ENCODE data around the gene C1QTNF3.
"Not testable (repeated sequence)": the region's sequence is repeated elsewhere in the genome, so short reads cannot be mapped to it uniquely, and the experiment has no call there.

Gene C1QTNF3

GRCh38 chr5:34017254-34017653, 25.8 kb downstream of the C1QTNF3 start:
- DNase-seq, result no peak

GRCh38 chr5:34016750-34017149, 26.3 kb downstream of the C1QTNF3 start:
- DNase-seq, result no peak

GRCh38 chr5:34016222-34016621, 26.8 kb downstream of the C1QTNF3 start:
- no peak for DNase-seq

GRCh38 chr5:34015120-34015822, 27.7 kb downstream of the C1QTNF3 start:
- no peak for DNase-seq

GRCh38 chr5:34014626-34015025, 28.4 kb downstream of the C1QTNF3 start:
- DNase-seq, result no peak

GRCh38 chr5:34013547-34013946, 29.5 kb downstream of the C1QTNF3 start:
- no peak for DNase-seq

GRCh38 chr5:34012791-34013190, 30.2 kb downstream of the C1QTNF3 start:
- no peak for DNase-seq

- DNase-seq, result no peak
Measured at GRCh38 chr5:34011536-34011935, 31.5 kb downstream of the C1QTNF3 start.

- not testable (repeated sequence) for DNase-seq
Measured at GRCh38 chr5:34010146-34010545, 32.9 kb downstream of the C1QTNF3 start.

- no peak for DNase-seq
Measured at GRCh38 chr5:34009610-34010009, 33.4 kb downstream of the C1QTNF3 start.

- DNase-seq, result peak; percentile 37
Measured at GRCh38 chr5:34008802-34009201, 34.2 kb downstream of the C1QTNF3 start.

- peak; percentile 91 for DNase-seq
Measured at GRCh38 chr5:34007621-34008600, 35.1 kb downstream of the C1QTNF3 start, which contains the start of gene AMACR. AMACR (minus strand) TSS chr5:34008050; CDS start chr5:34008019, 31 bp downstream.

- DNase-seq, result no peak
Measured at GRCh38 chr5:34007201-34007620, 35.8 kb downstream of the C1QTNF3 start.

- no peak for DNase-seq
Measured at GRCh38 chr5:34005681-34006080, 37.3 kb downstream of the C1QTNF3 start.

GRCh38 chr5:34005211-34005610, 37.8 kb downstream of the C1QTNF3 start:
- DNase-seq, result no peak

GRCh38 chr5:34003941-34004340, 39.1 kb downstream of the C1QTNF3 start:
- no peak for DNase-seq

- no peak for DNase-seq
Measured at GRCh38 chr5:34002629-34003328, 40.2 kb downstream of the C1QTNF3 start.

GRCh38 chr5:34001241-34001841, 41.7 kb downstream of the C1QTNF3 start:
- DNase-seq, result no peak

GRCh38 chr5:33999978-34000377, 43.0 kb downstream of the C1QTNF3 start:
- no peak for DNase-seq

GRCh38 chr5:33997331-33997983, 45.6 kb downstream of the C1QTNF3 start:
- DNase-seq, result no peak

GRCh38 chr5:33995865-33996264, 47.1 kb downstream of the C1QTNF3 start:
- DNase-seq, result no peak

GRCh38 chr5:33994845-33995244, 48.2 kb downstream of the C1QTNF3 start:
- DNase-seq, result no peak
